Panc1 (cell line): ENCODE measurements around the gene PMAIP1. TPM values are rescaled to one million over a fixed set of nuclear protein-coding genes. Genes with fewer than 3 reads are reported as not detected.

Experiments used
- ATAC-seq: fragments of 200-7000 bp; cut with Tn5 transposase; 2 replicates; pipeline ENCODE4 v1.9.1; 2020; ENCODE audit warnings: mild to moderate bottlenecking, moderate library complexity
- BruUV-seq: library from RNA; stranded (reverse); fragments of 400-500 nt; replicated peaks from 2 replicates; lab custom pipeline; 2021; lab: Mats Ljungman, UMichigan
- CTCF ChIA-PET: fragments of 300-600 bp; sonication (Branson Sonifier 250); formaldehyde crosslinking; loops from one replicate; lab custom pipeline; 2022; ENCODE audit warnings: antibody characterized with exemption; lab: Charles Lee
- POLR2A ChIA-PET: fragments of 300-600 bp; sonication (Branson Sonifier 250); formaldehyde crosslinking; loops from one replicate; lab custom pipeline; 2022; ENCODE audit warnings: antibody characterized with exemption; lab: Charles Lee
- DNase-seq: peaks from one replicate; pipeline ENCODE4 v3.0.0-alpha.2; 2010; ENCODE audit warnings: low read depth, low spot score
- H3K27ac ChIP-seq: 2 replicates; pipeline ENCODE4 v1.5.1; 2011; ENCODE audit warnings: mild to moderate bottlenecking, low read length, inconsistent platforms
- H3K27me3 ChIP-seq: fragments of 200-500 bp; sonication (Bioruptor generic); 2 replicates; pipeline ENCODE4 v1.6.0; 2014; ENCODE audit warnings: low read length, inconsistent platforms; ENCODE audit not compliant: control insufficient read depth, insufficient read depth
- H3K36me3 ChIP-seq: fragments of 200-500 bp; sonication (Bioruptor generic); 2 replicates; pipeline ENCODE4 v1.5.1; 2014; ENCODE audit warnings: inconsistent platforms, mild to moderate bottlenecking, low read length, moderate library complexity; ENCODE audit not compliant: control insufficient read depth, insufficient read depth
- H3K4me1 ChIP-seq: 2 replicates; pipeline ENCODE4 v1.5.1; 2011; ENCODE audit warnings: inconsistent platforms, mild to moderate bottlenecking, low read length, moderate library complexity; ENCODE audit not compliant: control insufficient read depth, insufficient read depth
- H3K4me3 ChIP-seq, 2 experiments: 2 replicates each; pipeline ENCODE4 v1.5.1; 2011 to 2012; ENCODE audit warnings: low read depth in 2 of 2, low read length in 2 of 2, mild to moderate bottlenecking in 2 of 2, inconsistent platforms in 1 of 2, moderate library complexity in 1 of 2
- H3K9me3 ChIP-seq: fragments of 200-500 bp; sonication (Bioruptor generic); 2 replicates; pipeline ENCODE4 v1.5.1; 2014; ENCODE audit warnings: low read depth, mild to moderate bottlenecking, inconsistent platforms, low read length, moderate library complexity; ENCODE audit not compliant: control insufficient read depth, insufficient read depth
- CTCF ChIP-seq: fragments of 450-650 bp; IDR thresholded peaks from 2 replicates; pipeline ENCODE4 v1.5.1; 2017; ENCODE audit warnings: mild to moderate bottlenecking
- POLR2AphosphoS5 ChIP-seq: IDR thresholded peaks from 2 replicates; pipeline ENCODE4 v1.6.1; 2012; ENCODE audit warnings: mild to moderate bottlenecking, low read depth, low read length, moderate library complexity
- REST ChIP-seq, 2 experiments: IDR thresholded peaks; 2 replicates each; pipeline ENCODE4 v1.6.1; 2011 to 2012; ENCODE audit warnings: low read depth in 2 of 2, control low read depth in 1 of 2, low read length in 1 of 2, mild to moderate bottlenecking in 1 of 2, moderate library complexity in 1 of 2; ENCODE audit not compliant: insufficient read depth in 1 of 2
- SIN3A ChIP-seq: IDR thresholded peaks from 2 replicates; pipeline ENCODE4 v1.6.1; 2012; ENCODE audit warnings: low read depth, mild to moderate bottlenecking, low read length, moderate library complexity, borderline replicate concordance; ENCODE audit not compliant: insufficient read depth
- TCF7L2 ChIP-seq: IDR thresholded peaks from 2 replicates; pipeline ENCODE4 v1.6.1; 2011; ENCODE audit warnings: mild to moderate bottlenecking, low read depth, low read length, inconsistent platforms
- in situ Hi-C: cut with HindIII; loops from 2 replicates; pipeline ENCODE4 v1.10.0; 2016; ENCODE audit warnings: low sequenced_read_pairs, low pct_unique_long_range_greater_than_20kb
- intact Hi-C: fragments of 100-400 bp; cut with micrococcal nuclease; formaldehyde crosslinking; loops from one replicate; pipeline ENCODE4 v1.10.0; 2022; ENCODE audit not compliant: unreplicated experiment
- total RNA-seq: library from RNA; stranded (reverse); gene quantifications from one replicate; pipeline ENCODE4 v1.2.1, GENCODE V29; 2021; ENCODE audit not compliant: unreplicated experiment

PMAIP1 gene
- total RNA-seq, 1 experiment from 2014 or later, result 7.7 TPM

- POLR2A ChIA-PET, result no interaction called here
- Histone ChIP-seq H3K4me3 (no peak overlapping the region), H3K4me1 (no peaks in the 10 kb centered on the region), H3K27me3 (no peaks in the 10 kb centered on the region), H3K27ac (no peak overlapping the region), H3K36me3 (no peaks in the 10 kb centered on the region), H3K9me3 (no peaks in the 10 kb centered on the region)
- no TSS peak for BruUV-seq
- ATAC-seq (no peak), DNase-seq (no peak)
- in situ Hi-C loops, result no loop called here
- TF ChIP-seq TCF7L2 (no peak), POLR2AphosphoS5 (no peak), REST (IDR thresholded peaks at IDR 0.05; ENCODE audit: insufficient read depth in 1 of 2, low read depth in 2 of 2, low read length in 1 of 2) (no peak), SIN3A (no peak), CTCF (no peak)
- CTCF ChIA-PET, result no interaction called here
- intact Hi-C loops, result no loop called here
These were observed 34.4 kb upstream of the PMAIP1 start for GRCh38 chr18:59865241-59865986.

GRCh38 chr18:59866551-59867269 lies 33.1 kb upstream of the PMAIP1 start:
- intact Hi-C loops, result no loop called here

More at GRCh38 chr18:59866551-59867269, 33.1 kb upstream of the PMAIP1 start:
- DNase-seq, result no peak
- TF ChIP-seq CTCF, result no peak
- TF ChIP-seq REST (IDR thresholded peaks at IDR 0.05; ENCODE audit: insufficient read depth in 1 of 2, low read depth in 2 of 2, low read length in 1 of 2), result no peak
- TF ChIP-seq POLR2AphosphoS5, result no peak
- TF ChIP-seq TCF7L2, result no peak
- TF ChIP-seq SIN3A, result no peak
- Histone ChIP-seq H3K9me3 (no peaks in the 10 kb centered on the region), H3K4me1 (no peaks in the 10 kb centered on the region), H3K27ac (no peak overlapping the region), H3K4me3 (no peak overlapping the region), H3K27me3 (no peaks in the 10 kb centered on the region), H3K36me3 (no peaks in the 10 kb centered on the region)
- no TSS peak for BruUV-seq
- in situ Hi-C loops, result no loop called here
- no peak for ATAC-seq
- CTCF ChIA-PET, result no interaction called here
- POLR2A ChIA-PET, result no interaction called here
